GM12878 (cell line): ENCODE results near the gene SLF2. TPM values are rescaled to one million over a fixed set of nuclear protein-coding genes. Genes with fewer than 3 reads are reported as not detected.

Experiments used
- ATAC-seq: fragments of 200-7000 bp; cut with Tn5 transposase; 3 replicates; pipeline ENCODE4 v1.9.1; 2020; ENCODE audit warnings: mild to moderate bottlenecking, moderate library complexity
- BruUV-seq: library from RNA; stranded (reverse); fragments of 400-500 nt; replicated peaks from 2 replicates; lab custom pipeline; 2021; lab: Mats Ljungman, UMichigan
- CTCF ChIA-PET: fragments of 300-600 bp; sonication (Branson Sonifier 250); formaldehyde crosslinking; extraction: SDS; loops from one replicate; lab custom pipeline; 2021; ENCODE audit warnings: inconsistent platforms; lab: Yijun Ruan, JAX
- POLR2A ChIA-PET: fragments of 350-600 bp; formaldehyde crosslinking; extraction: SDS; loops from one replicate; lab custom pipeline; 2021; ENCODE audit warnings: inconsistent platforms; lab: Charles Lee
- RAD21 ChIA-PET: fragments of 300-600 bp; sonication (Branson Sonifier 250); formaldehyde crosslinking; loops from one replicate; lab custom pipeline; 2023; ENCODE audit warnings: antibody characterized with exemption; ENCODE audit not compliant: unreplicated experiment; lab: Charles Lee
- SMC1A ChIA-PET: fragments of 300-600 bp; sonication (Branson Sonifier 250); formaldehyde crosslinking; loops from one replicate; lab custom pipeline; 2023; ENCODE audit not compliant: unreplicated experiment, uncharacterized antibody; lab: Charles Lee
- DNase-seq: peaks from one replicate; pipeline ENCODE4 v3.0.0-alpha.2; 2011; ENCODE audit warnings: low read depth, low spot score
- FAIRE-seq: peaks from 3 replicates; lab custom pipeline; 2011; peaks lifted over from hg19 to GRCh38; lab: Jason Lieb, UNC
- H2AFZ ChIP-seq: 2 replicates; pipeline ENCODE4 v1.6.0; 2011; ENCODE audit warnings: low read depth, low read length, control low read depth; ENCODE audit not compliant: control insufficient read depth
- H3K27ac ChIP-seq: 2 replicates; pipeline ENCODE4 v1.5.1; 2011; ENCODE audit warnings: control low read depth; ENCODE audit not compliant: control insufficient read depth, insufficient read depth
- H3K27me3 ChIP-seq, 2 experiments: replicated peaks in 1 of 2; 2 replicates each; pipeline versions ENCODE4 v1.6.0 to v1.6.1; 2011; ENCODE audit warnings: low read length in 1 of 2; ENCODE audit not compliant: control insufficient read depth in 2 of 2, insufficient read depth in 2 of 2
- H3K36me3 ChIP-seq, 2 experiments: 2 replicates each; pipeline ENCODE4 v1.5.1; 2011; ENCODE audit warnings: low read length in 1 of 2; ENCODE audit not compliant: control insufficient read depth in 2 of 2, insufficient read depth in 2 of 2
- H3K4me1 ChIP-seq: 2 replicates; pipeline ENCODE4 v1.6.1; 2011; ENCODE audit warnings: mild to moderate bottlenecking, low read length, moderate library complexity, mixed read lengths; ENCODE audit not compliant: control insufficient read depth, insufficient read depth
- H3K4me2 ChIP-seq: 2 replicates; pipeline ENCODE4 v1.6.0; 2011; ENCODE audit warnings: control low read depth; ENCODE audit not compliant: control insufficient read depth, insufficient read depth
- H3K4me3 ChIP-seq: fragments of 200-600 bp; sonication (generic); 2 replicates; pipeline ENCODE4 v1.5.1; 2016
- H3K79me2 ChIP-seq: 2 replicates; pipeline ENCODE4 v1.6.0; 2011; ENCODE audit warnings: low read length; ENCODE audit not compliant: control insufficient read depth, insufficient read depth
- H3K9ac ChIP-seq: 2 replicates; pipeline ENCODE4 v1.8.0; 2011; ENCODE audit warnings: low read length, control low read depth, mixed read lengths; ENCODE audit not compliant: control insufficient read depth, insufficient read depth
- H3K9me3 ChIP-seq: replicated peaks from 3 replicates; pipeline ENCODE4 v1.5.1; 2011; ENCODE audit warnings: mild to moderate bottlenecking, low read length; ENCODE audit not compliant: control insufficient read depth, insufficient read depth
- H4K20me1 ChIP-seq: 2 replicates; pipeline ENCODE4 v1.6.0; 2011; ENCODE audit not compliant: control insufficient read depth, insufficient read depth
- ASH2L ChIP-seq: fragments of 300-600, 200-600 bp; sonication (generic); IDR thresholded peaks from 2 replicates; pipeline ENCODE4 v1.6.1; 2017; ENCODE audit warnings: low read depth, mild to moderate bottlenecking, borderline replicate concordance
- KLF5 ChIP-seq: fragments of 450-650 bp; IDR thresholded peaks from 2 replicates; pipeline ENCODE4 v1.6.1; 2014; ENCODE audit warnings: mild to moderate bottlenecking; ENCODE audit not compliant: partially characterized antibody
- MEF2A ChIP-seq: IDR thresholded peaks from 2 replicates; pipeline ENCODE4 v1.6.1; 2011; ENCODE audit warnings: low read depth, mild to moderate bottlenecking, low read length, moderate library complexity; ENCODE audit not compliant: insufficient read depth
- POLR2A ChIP-seq: IDR thresholded peaks from 2 replicates; pipeline ENCODE4 v1.6.1; 2011; ENCODE audit warnings: low read depth, mild to moderate bottlenecking, low read length
- POU2F2 ChIP-seq: IDR thresholded peaks from 3 replicates; pipeline ENCODE4 v1.6.1; 2011; ENCODE audit warnings: low read depth, mild to moderate bottlenecking, low read length, borderline replicate concordance
- WRNIP1 ChIP-seq: IDR thresholded peaks from 2 replicates; pipeline ENCODE4 v1.6.1; 2011; ENCODE audit warnings: low read depth, low read length, improper control_type of control experiment, borderline replicate concordance
- WGBS: methylation state at CpG from one replicate; pipeline ENCODE4 v1.1.6; 2016; ENCODE audit warnings: low lambda C conversion rate; ENCODE audit not compliant: insufficient replicate concordance, insufficient coverage; ENCODE audit errors: missing lambda C conversion rate; 5-methylcytosine and 5-hydroxymethylcytosine counted together
- in situ Hi-C: fragments of 300-500 bp; cut with MboI; formaldehyde crosslinking; loops from 9 replicates; pipeline ENCODE4 v1.14.3; 2018; ENCODE audit warnings: mixed read lengths
- intact Hi-C: fragments of 100-400 bp; cut with micrococcal nuclease; formaldehyde crosslinking; loops from one replicate; pipeline ENCODE4 v1.14.2; 2022; ENCODE audit not compliant: unreplicated experiment
- polyA plus RNA-seq, 11 experiments: library from polyadenylated mRNA; depleted of rRNA in 4 of 11; unstranded in 6 of 11; stranded (reverse) in 5 of 11; fragments of >200 nt; fragmentation: Nextera tagmentation in 4 of 11; fragmentation: Illumina TruSeq in 1 of 11; extraction: Ambion mirVana in 4 of 11; extraction: Trizol in 1 of 11; gene quantifications; 1 replicate in 1 of 11; 2 replicates in 10 of 11; pipeline versions ENCODE4 v1.2.1 to v1.2.3, GENCODE V29; 2011 to 2016; ENCODE audit warnings: inconsistent platforms in 2 of 11, missing spikeins in 2 of 11, low read depth in 1 of 11
- total RNA-seq, 4 experiments: library from RNA; depleted of rRNA in 3 of 4; stranded (reverse); fragments of >200 nt in 3 of 4; fragmentation: Illumina TruSeq in 1 of 4; extraction: Trizol in 1 of 4; gene quantifications; 2 replicates each; pipeline versions ENCODE4 v1.2.1 to v1.2.3, GENCODE V29; 2013 to 2021

SLF2 gene
- total and polyA plus RNA-seq, 10 of the 15 experiments (the other 5 are each of a cell fraction or from before 2014, with no cell fraction given): 3.0 to 25.2 (median 17.9) TPM

- Histone ChIP-seq H3K4me3 (peak overlapping the region; percentile 98), H3K4me1 (peaks cover 16% of the 10 kb centered on the region), H3K4me2 (peak overlapping the region; percentile 100), H3K27me3 (no peaks in the 10 kb centered on the region), H2AFZ (no peak overlapping the region), H3K79me2 (peaks cover 37% of the 10 kb centered on the region)
- no TSS peak for BruUV-seq
- 73% methylated on average over 10 of the region's 10 CpGs for WGBS
- ATAC-seq: no peak
- FAIRE-seq: no peak
- TF ChIP-seq WRNIP1 (no peak), POU2F2 (no peak), POLR2A (0 out of 2 replicates have a peak, but pooled peaks have one; percentile 16), ASH2L (no peak)
- TF ChIP-seq, all 136 proteins: peak for 1
- intact Hi-C loops (no loop called here), in situ Hi-C loops (no loop called here)
- H3K9ac ChIP-seq: peak overlapping the region; percentile 86
- ChIA-PET POLR2A (interaction anchor here (1.3 kb wide), 1 partner anchor 8 kb away, joined by 3 read pairs; no protein-coding TSS in a partner anchor), SMC1A (interaction anchor here (1.5 kb wide), 1 partner anchor 9 kb away, joined by 4 read pairs; no protein-coding TSS in a partner anchor), CTCF (interaction anchor here (5.5 kb wide), 1 partner anchor 9 kb away, joined by 42 read pairs; no protein-coding TSS in a partner anchor), RAD21 (interaction anchor here (0.9 kb wide), 1 partner anchor 26 kb away, joined by 6 read pairs; no protein-coding TSS in a partner anchor)
- H3K27ac ChIP-seq: peak overlapping the region; percentile 71; the same call in 1 of the 2 replicates
- peaks cover 10 to 14% of the 10 kb centered on the region in 2 experiments for H3K36me3 ChIP-seq
- no peaks in the 10 kb centered on the region for H4K20me1 ChIP-seq
- H3K9me3 ChIP-seq: no peaks in the 10 kb centered on the region
- DNase-seq: no peak
Observed at GRCh38 chr10:100988166-100988565, 75.4 kb downstream of the SLF2 start.

- no peak overlapping the region for H3K9ac ChIP-seq
- in situ Hi-C loops: no loop called here
Observed at GRCh38 chr10:100989088-100989487, 76.3 kb downstream of the SLF2 start.

More at GRCh38 chr10:100989088-100989487, 76.3 kb downstream of the SLF2 start:
- BruUV-seq: no TSS peak
- H3K4me3 ChIP-seq: no peak overlapping the region; the same call in 1 of the 2 replicates
- peaks cover 16% of the 10 kb centered on the region for H3K4me1 ChIP-seq
- POLR2A ChIA-PET: interaction anchor here (1.3 kb wide), 1 partner anchor 8 kb away, joined by 3 read pairs; no protein-coding TSS in a partner anchor
- no peaks in the 10 kb centered on the region for H4K20me1 ChIP-seq
- DNase-seq (no peak), ATAC-seq (no peak)
- H3K4me2 ChIP-seq: peak overlapping the region; percentile 100; the same call in 1 of the 2 replicates
- no peak overlapping the region for H3K27ac ChIP-seq
- intact Hi-C loops: no loop called here
- peaks cover 14% of the 10 kb centered on the region in 2 experiments for H3K36me3 ChIP-seq
- no peak overlapping the region for H2AFZ ChIP-seq
- TF ChIP-seq KLF5: no peak
- TF ChIP-seq MEF2A: no peak
- TF ChIP-seq, all 136 proteins: peak for 0
- FAIRE-seq: no peak
- RAD21 ChIA-PET: no interaction called here
- CTCF ChIA-PET: interaction anchor here (5.5 kb wide), 1 partner anchor 8 kb away, joined by 42 read pairs; no protein-coding TSS in a partner anchor
- H3K27me3 ChIP-seq: no peaks in the 10 kb centered on the region
- H3K9me3 ChIP-seq: no peaks in the 10 kb centered on the region
- peaks cover 37% of the 10 kb centered on the region for H3K79me2 ChIP-seq
- WGBS: 95% methylated on average over 21 of the region's 21 CpGs
- SMC1A ChIA-PET: no interaction called here
